ENCODE results near the gene ECE1. TPM values are rescaled to one million over a fixed set of nuclear protein-coding genes. Genes with fewer than 3 reads are reported as not detected.

ECE1 gene
- total and polyA plus RNA-seq, 2 of the 13 experiments (the other 11 are each of a cell fraction or from before 2014, with no cell fraction given) = 13.5 to 21.2 TPM

GRCh38 chr1:21254335-21254951, 35.8 kb downstream of the ECE1 start:
- no peak overlapping the region for H2AFZ ChIP-seq (ENCODE audit: low read length)
- in situ Hi-C loops (cut with HindIII; ENCODE audit: extremely low pct_ligation_motif_present, low pct_unique_long_range_greater_than_20kb) (no loop called here), intact Hi-C loops (cut with micrococcal nuclease; ENCODE audit: unreplicated experiment) (no loop called here)
- H3K27ac ChIP-seq (ENCODE audit: extremely low read length, insufficient read depth, low read length) = no peak overlapping the region
- WGBS (ENCODE audit: low lambda C conversion rate) = 86% methylated on average over 5 of the region's 8 CpGs
- H3K79me2 ChIP-seq (ENCODE audit: insufficient read depth, low read length) = no peaks in the 10 kb centered on the region
- BruUV-seq (replicated peaks) = no TSS peak
- FAIRE-seq (no peak), DNase-seq (ENCODE audit: low spot score) (no peak), ATAC-seq (no peak)
- no peak overlapping the region for H3K4me3 ChIP-seq (replicated peaks in 1 of 3; ENCODE audit: insufficient read depth in 1 of 3, low read depth in 2 of 3, low read length in 3 of 3)
- H3K4me2 ChIP-seq (ENCODE audit: low read depth, low read length) = no peak overlapping the region
- no peaks in the 10 kb centered on the region for H3K9me3 ChIP-seq (ENCODE audit: low read length)
- CTCF ChIA-PET (ENCODE audit: low intra/inter-chr PET ratio, low total read pairs) = interaction anchor here (0.6 to 3.9 kb wide), 8 partner anchors 16 to 116 kb away, joined by 3 to 52 read pairs (median 5); no protein-coding TSS in a partner anchor
- H3K36me3 ChIP-seq (replicated peaks in 1 of 2; ENCODE audit: control insufficient read depth in 1 of 2, insufficient read depth in 2 of 2, low read length in 2 of 2) = peaks cover 6 to 8% of the 10 kb centered on the region in 2 experiments; a peak in 2 of 5 replicates
- H3K4me1 ChIP-seq (ENCODE audit: insufficient read depth, low read length) = peaks cover 35% of the 10 kb centered on the region
- H3K27me3 ChIP-seq (ENCODE audit: control insufficient read depth in 1 of 2, insufficient read depth in 2 of 2, low read length in 2 of 2) = no peaks in the 10 kb centered on the region
- POLR2A ChIA-PET = interaction anchor here (0.6 to 1.6 kb wide), 7 partner anchors 16 to 116 kb away, joined by 3 to 6 read pairs (median 4); no protein-coding TSS in a partner anchor
- TF ChIP-seq SIX1 (CRISPR knock-in tag; IDR thresholded peaks at IDR 0.05; ENCODE audit: borderline replicate concordance) (no peak), ZNF296 (CRISPR knock-in tag; conservative IDR thresholded peaks at IDR 0.05) (0 out of 2 replicates have a peak, but pooled peaks have one; percentile 39)
- no peaks in the 10 kb centered on the region for H4K20me1 ChIP-seq (ENCODE audit: insufficient read depth, low read length)
- no peak overlapping the region for H3K9ac ChIP-seq (ENCODE audit: insufficient read depth, low read depth, low read length)

- Histone ChIP-seq H3K36me3 (replicated peaks in 1 of 2; ENCODE audit: control insufficient read depth in 1 of 2, insufficient read depth in 2 of 2, low read length in 2 of 2) (peaks cover 0 to 8% of the 10 kb centered on the region in 2 experiments; a peak in 2 of 5 replicates), H3K4me2 (ENCODE audit: low read depth, low read length) (peak overlapping the region; percentile 48), H3K9ac (ENCODE audit: insufficient read depth, low read depth, low read length) (peak overlapping the region; percentile 52), H2AFZ (ENCODE audit: low read length) (no peak overlapping the region), H3K4me3 (replicated peaks in 1 of 3; ENCODE audit: insufficient read depth in 1 of 3, low read depth in 2 of 3, low read length in 3 of 3) (peak overlapping the region in 1 of 3 experiments; percentile 23; a peak in 2 of 6 replicates), H3K27me3 (ENCODE audit: control insufficient read depth in 1 of 2, insufficient read depth in 2 of 2, low read length in 2 of 2) (no peaks in the 10 kb centered on the region), H3K4me1 (ENCODE audit: insufficient read depth, low read length) (peaks cover 61% of the 10 kb centered on the region), H3K9me3 (ENCODE audit: low read length) (no peaks in the 10 kb centered on the region), H4K20me1 (ENCODE audit: insufficient read depth, low read length) (no peaks in the 10 kb centered on the region), H3K79me2 (ENCODE audit: insufficient read depth, low read length) (no peaks in the 10 kb centered on the region), H3K27ac (ENCODE audit: extremely low read length, insufficient read depth, low read length) (peak overlapping the region; percentile 73)
- peak; percentile 98 for FAIRE-seq
- no TSS peak for BruUV-seq (replicated peaks)
- intact Hi-C loops (cut with micrococcal nuclease; ENCODE audit: unreplicated experiment) (no loop called here), in situ Hi-C loops (cut with HindIII; ENCODE audit: extremely low pct_ligation_motif_present, low pct_unique_long_range_greater_than_20kb) (no loop called here)
- WGBS (ENCODE audit: low lambda C conversion rate) = 2% methylated on average over 4 of the region's 4 CpGs
- DNase-seq (ENCODE audit: low spot score) = peak; percentile 91
- CTCF ChIA-PET (ENCODE audit: low intra/inter-chr PET ratio, low total read pairs) = interaction anchor here (0.8 kb wide), 1 partner anchor 117 kb away, joined by 3 read pairs; no protein-coding TSS in a partner anchor
- ATAC-seq = peak; percentile 85
- POLR2A ChIA-PET = interaction anchor here (0.7 to 1.8 kb wide), 14 partner anchors 10 to 118 kb away, joined by 3 to 22 read pairs (median 6); no protein-coding TSS in a partner anchor
- TF ChIP-seq STAT6 (CRISPR knock-in tag; IDR thresholded peaks at IDR 0.05; ENCODE audit: borderline replicate concordance) (peak; percentile 76), ZNF75D (CRISPR knock-in tag; IDR thresholded peaks at IDR 0.05; ENCODE audit: borderline replicate concordance) (no peak), ZNF256 (CRISPR knock-in tag; conservative IDR thresholded peaks at IDR 0.05) (no peak; the same call in 1 of the 2 replicates), RFXAP (CRISPR knock-in tag; IDR thresholded peaks at IDR 0.05; ENCODE audit: borderline replicate concordance) (0 out of 2 replicates have a peak, but pooled peaks have one; percentile 37), ZNF567 (CRISPR knock-in tag; IDR thresholded peaks at IDR 0.05; ENCODE audit: borderline replicate concordance) (no peak), SP1 (IDR thresholded peaks at IDR 0.05) (no peak), SP1 (CRISPR knock-in tag; IDR thresholded peaks at IDR 0.05) (no peak; the same call in 1 of the 2 replicates), REXO4 (CRISPR knock-in tag; IDR thresholded peaks at IDR 0.05; ENCODE audit: borderline replicate concordance) (no peak), ZNF710 (CRISPR knock-in tag; IDR thresholded peaks at IDR 0.05; ENCODE audit: borderline replicate concordance) (0 out of 2 replicates have a peak, but pooled peaks have one; percentile 18)
Observed at GRCh38 chr1:21251773-21252471, 38.3 kb downstream of the ECE1 start.

All from HepG2 (cell line).